ENCODE measurements around the gene EPS8L3.

GRCh38 chr1:109762039-109762585 lies 1.6 kb downstream of the EPS8L3 start:
- TF ChIP-seq CTCF (conservative IDR thresholded peaks at IDR 0.05; ENCODE audit: low read depth, low read length) (no peak), MAFK (IDR thresholded peaks at IDR 0.05; ENCODE audit: low read depth, low read length) (no peak), RAD21 (IDR thresholded peaks at IDR 0.05; ENCODE audit: low read length) (no peak)

Data from IMR-90 (cell line).